Fibroblast of pulmonary artery (primary cell): ENCODE data around the gene MED14.
"Not testable (repeated sequence)": the region's sequence is repeated elsewhere in the genome, so short reads cannot be mapped to it uniquely, and the experiment has no call there.

ENCODE experiments used
- DNase-seq: peaks from one replicate; pipeline ENCODE4 v3.0.0-alpha.2; 2010; ENCODE audit warnings: low read depth
- H3K4me3 ChIP-seq: replicated peaks from 2 replicates; pipeline ENCODE4 v1.5.1; 2011; ENCODE audit warnings: low read depth, mild to moderate bottlenecking, control low read depth, low read length, moderate library complexity
- CTCF ChIP-seq: IDR thresholded peaks from 2 replicates; pipeline ENCODE4 v1.5.1; 2011; ENCODE audit warnings: mild to moderate bottlenecking, control low read depth, low read length, inconsistent platforms; ENCODE audit errors: missing control alignments

Gene MED14

DNA sequence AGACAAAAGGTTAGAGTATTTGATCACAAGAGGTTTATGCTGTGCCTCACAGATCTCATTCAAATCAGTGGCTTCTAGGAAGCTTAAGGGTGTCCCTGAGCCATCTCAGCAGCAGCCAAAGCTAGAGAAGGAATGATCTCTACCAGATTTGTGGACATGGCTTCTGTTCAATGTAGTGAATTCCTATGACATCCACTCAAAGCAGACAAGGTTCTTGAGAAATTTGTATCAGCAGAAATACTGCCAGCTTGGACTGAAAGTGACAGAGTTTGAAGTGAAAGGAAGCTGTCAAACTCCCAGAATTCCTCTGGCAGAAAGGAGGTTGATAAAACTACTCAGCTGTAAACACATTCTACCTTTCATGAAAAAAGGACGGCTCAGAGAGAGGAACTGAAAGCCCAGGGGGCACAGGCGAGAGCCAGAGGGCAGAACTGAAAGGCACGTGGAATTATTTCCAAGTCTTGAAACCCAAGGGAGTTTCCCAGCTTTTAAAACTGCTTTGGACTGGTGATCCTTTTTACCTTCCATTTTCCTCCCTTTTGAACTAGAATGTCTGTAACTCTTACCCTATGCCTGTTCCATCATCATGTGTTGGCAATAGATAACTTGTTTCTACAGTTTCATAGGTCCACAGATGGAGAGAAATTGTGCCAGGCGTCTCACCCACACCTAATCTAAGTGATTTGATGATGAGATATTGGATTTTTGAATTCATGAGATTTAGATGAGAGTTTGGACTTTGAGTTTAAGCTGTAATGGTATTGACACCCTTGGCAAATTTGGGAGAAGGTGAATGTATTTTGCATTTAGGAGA is 14.5 kb upstream of the MED14 start:
- no peak for DNase-seq
- no peak for TF ChIP-seq CTCF
- H3K4me3 ChIP-seq, result no peak overlapping the region

DNA sequence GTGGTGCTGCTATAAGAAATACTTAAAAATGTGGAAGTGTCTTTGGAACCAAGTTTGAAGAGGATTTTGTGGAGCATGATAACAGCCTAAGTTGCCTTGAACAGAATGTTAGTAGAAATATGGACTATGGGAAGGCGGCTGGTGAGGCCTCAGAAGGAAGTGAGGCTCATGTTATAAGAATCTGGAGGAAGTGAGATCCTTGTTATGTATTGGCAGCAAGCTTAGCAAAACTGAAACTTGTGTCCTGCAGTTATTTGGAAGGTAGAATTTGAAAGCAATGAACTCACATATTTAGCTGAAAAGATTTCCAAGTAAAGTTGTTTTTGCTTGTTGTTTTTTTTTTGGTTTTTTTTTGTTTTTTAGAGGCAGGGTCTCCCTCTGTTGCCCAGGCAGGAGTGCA is 13.6 kb upstream of the MED14 start:
- DNase-seq, result no peak
- no peak for TF ChIP-seq CTCF

DNA sequence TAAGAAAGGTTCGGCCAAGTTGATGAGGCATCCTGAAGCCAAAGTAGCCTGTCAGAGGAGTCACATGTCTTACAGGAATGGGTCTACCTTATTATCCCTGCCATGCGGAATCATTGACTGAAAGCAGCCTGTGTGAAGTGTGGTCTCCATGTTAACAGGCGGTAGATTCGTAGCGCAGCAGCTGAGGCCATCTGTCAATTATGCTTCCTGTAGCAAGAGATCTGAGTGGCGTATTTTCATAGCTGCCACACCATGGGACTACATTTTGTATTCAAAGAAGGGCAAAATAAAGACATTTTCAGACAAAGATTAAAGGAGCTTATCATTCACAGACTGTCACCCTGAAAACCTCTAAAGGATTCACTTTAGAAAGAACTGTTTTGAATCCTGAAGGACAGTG is 11.2 kb upstream of the MED14 start:
- TF ChIP-seq CTCF, result no peak
- DNase-seq, result no peak
- H3K4me3 ChIP-seq, result no peak overlapping the region

More for the DNA sequence above, 13.6 kb upstream of the MED14 start:
- H3K4me3 ChIP-seq, result no peak overlapping the region

DNA sequence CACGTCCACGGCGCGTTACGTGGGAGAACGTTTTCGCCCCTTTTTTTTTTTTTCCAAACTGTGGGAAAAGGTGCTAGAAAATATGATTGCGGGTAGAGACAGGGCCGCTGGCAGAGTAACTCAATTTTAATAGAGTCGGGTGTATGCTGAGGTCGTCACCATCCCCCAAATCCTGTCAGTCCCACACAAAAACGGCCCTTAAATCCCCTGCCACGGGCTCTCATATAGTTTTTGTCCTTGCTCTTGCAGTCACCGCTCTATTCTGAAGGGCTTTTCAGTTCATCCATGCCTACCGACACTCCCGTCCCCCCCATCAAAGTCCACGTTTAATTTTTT is 796 bp upstream of the MED14 start:
- no peak for TF ChIP-seq CTCF

DNA sequence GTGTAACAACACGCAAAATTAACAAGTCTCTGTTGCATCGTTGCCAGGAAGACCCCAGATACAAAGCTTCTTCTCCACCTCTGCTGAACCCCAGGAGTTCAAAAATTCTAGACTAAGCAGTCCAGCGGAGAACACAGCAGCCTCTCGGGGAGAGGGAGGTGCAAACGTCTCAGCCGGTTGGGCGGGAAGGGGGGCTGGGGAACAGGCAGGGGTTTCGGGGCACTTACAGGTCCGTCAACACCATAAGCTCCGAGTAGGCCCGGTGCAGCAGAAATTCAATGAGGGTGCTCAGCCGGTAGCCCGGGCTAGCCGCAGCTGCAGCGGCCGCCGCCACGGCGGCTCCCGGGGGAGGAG is 394 bp downstream of the MED14 start:
- no peak for TF ChIP-seq CTCF
- peak; percentile 16 for DNase-seq

More for the DNA sequence above, 796 bp upstream of the MED14 start:
- DNase-seq, result no peak
- H3K4me3 ChIP-seq, result peak overlapping the region; percentile 72

GRCh38 chrX:40733706-40734105 is 1.6 kb downstream of the MED14 start:
- no peak for TF ChIP-seq CTCF
- peak overlapping the region; percentile 72 for H3K4me3 ChIP-seq
- DNase-seq, result peak; percentile 22

More for the DNA sequence above, 394 bp downstream of the MED14 start:
- H3K4me3 ChIP-seq, result peak overlapping the region; percentile 72

DNA sequence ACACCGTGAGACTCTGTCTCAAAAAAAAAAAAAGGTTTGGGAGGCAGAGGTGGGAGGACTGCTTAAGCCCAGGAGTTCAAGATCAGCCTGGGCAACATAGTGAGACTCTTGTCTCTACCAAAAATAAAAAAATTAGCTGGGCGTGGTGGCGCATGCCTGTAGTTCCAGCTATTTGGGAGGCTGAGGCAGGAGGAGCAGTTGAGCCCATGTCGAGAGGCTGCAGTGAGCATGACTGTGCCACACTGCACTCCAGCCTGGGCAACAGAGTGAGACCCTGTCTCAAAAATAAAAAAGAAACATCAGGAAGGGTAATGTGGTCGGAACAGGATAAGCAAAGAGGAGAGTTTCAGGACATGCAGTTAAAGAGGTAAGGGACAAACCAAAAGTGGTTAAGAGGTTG is 2.8 kb downstream of the MED14 start:
- DNase-seq, result not testable (repeated sequence)

More for the DNA sequence above, 2.8 kb downstream of the MED14 start:
- not testable (repeated sequence) for H3K4me3 ChIP-seq
